Panc1 (cell line): ENCODE data around the gene GFRA1.

Experiments
- CTCF ChIP-seq: fragments of 450-650 bp; IDR thresholded peaks from 2 replicates; pipeline ENCODE4 v1.5.1; 2017; ENCODE audit warnings: mild to moderate bottlenecking
- POLR2AphosphoS5 ChIP-seq: IDR thresholded peaks from 2 replicates; pipeline ENCODE4 v1.6.1; 2012; ENCODE audit warnings: mild to moderate bottlenecking, low read depth, low read length, moderate library complexity
- SIN3A ChIP-seq: IDR thresholded peaks from 2 replicates; pipeline ENCODE4 v1.6.1; 2012; ENCODE audit warnings: low read depth, mild to moderate bottlenecking, low read length, moderate library complexity, borderline replicate concordance; ENCODE audit not compliant: insufficient read depth
- TCF7L2 ChIP-seq: IDR thresholded peaks from 2 replicates; pipeline ENCODE4 v1.6.1; 2011; ENCODE audit warnings: mild to moderate bottlenecking, low read depth, low read length, inconsistent platforms
- TF ChIP-seq, protein P1 (sequence below), 2 experiments: IDR thresholded peaks; 2 replicates each; pipeline ENCODE4 v1.6.1; 2011 to 2012; ENCODE audit warnings: low read depth in 2 of 2, control low read depth in 1 of 2, low read length in 1 of 2, mild to moderate bottlenecking in 1 of 2, moderate library complexity in 1 of 2; ENCODE audit not compliant: insufficient read depth in 1 of 2

DNA sequence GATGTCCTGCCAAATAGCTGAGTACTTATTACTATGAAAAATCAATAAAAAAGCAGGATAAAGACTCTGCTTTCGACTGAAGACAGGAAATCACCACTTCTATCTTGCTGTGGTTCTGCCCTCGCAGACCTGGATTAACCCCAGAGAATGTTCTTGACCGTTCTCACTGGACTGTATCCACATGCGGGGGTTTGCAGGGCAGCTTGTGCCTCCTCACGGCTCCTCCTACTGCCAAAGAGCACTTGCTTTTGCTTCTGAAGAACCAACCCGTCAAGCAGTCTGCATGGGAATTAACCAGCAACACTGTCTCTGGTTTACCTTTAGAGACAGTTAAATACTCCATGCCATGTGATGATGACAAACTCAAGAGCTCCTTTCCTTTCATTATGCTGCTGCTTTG, 184.0 kb downstream of the GFRA1 start:
- TF ChIP-seq CTCF (no peak), POLR2AphosphoS5 (no peak), SIN3A (no peak), TCF7L2 (no peak)
- TF ChIP-seq, protein P1, sequence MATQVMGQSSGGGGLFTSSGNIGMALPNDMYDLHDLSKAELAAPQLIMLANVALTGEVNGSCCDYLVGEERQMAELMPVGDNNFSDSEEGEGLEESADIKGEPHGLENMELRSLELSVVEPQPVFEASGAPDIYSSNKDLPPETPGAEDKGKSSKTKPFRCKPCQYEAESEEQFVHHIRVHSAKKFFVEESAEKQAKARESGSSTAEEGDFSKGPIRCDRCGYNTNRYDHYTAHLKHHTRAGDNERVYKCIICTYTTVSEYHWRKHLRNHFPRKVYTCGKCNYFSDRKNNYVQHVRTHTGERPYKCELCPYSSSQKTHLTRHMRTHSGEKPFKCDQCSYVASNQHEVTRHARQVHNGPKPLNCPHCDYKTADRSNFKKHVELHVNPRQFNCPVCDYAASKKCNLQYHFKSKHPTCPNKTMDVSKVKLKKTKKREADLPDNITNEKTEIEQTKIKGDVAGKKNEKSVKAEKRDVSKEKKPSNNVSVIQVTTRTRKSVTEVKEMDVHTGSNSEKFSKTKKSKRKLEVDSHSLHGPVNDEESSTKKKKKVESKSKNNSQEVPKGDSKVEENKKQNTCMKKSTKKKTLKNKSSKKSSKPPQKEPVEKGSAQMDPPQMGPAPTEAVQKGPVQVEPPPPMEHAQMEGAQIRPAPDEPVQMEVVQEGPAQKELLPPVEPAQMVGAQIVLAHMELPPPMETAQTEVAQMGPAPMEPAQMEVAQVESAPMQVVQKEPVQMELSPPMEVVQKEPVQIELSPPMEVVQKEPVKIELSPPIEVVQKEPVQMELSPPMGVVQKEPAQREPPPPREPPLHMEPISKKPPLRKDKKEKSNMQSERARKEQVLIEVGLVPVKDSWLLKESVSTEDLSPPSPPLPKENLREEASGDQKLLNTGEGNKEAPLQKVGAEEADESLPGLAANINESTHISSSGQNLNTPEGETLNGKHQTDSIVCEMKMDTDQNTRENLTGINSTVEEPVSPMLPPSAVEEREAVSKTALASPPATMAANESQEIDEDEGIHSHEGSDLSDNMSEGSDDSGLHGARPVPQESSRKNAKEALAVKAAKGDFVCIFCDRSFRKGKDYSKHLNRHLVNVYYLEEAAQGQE (IDR thresholded peaks at IDR 0.05; ENCODE audit: insufficient read depth in 1 of 2, low read depth in 2 of 2, low read length in 1 of 2): no peak
